Activated T-cell treated with anti-CD3 and anti-CD28 coated beads, Interleukin-2, amount 50 U/mL, for 4 hours (primary cell): ENCODE measurements around the gene ROCK1. TPM values are rescaled to one million over a fixed set of nuclear protein-coding genes. Genes with fewer than 3 reads are reported as not detected.

ENCODE experiments used
- ATAC-seq, 2 donors: fragments of 200-7000 bp; cut with Tn5 transposase; one replicate each; pipeline ENCODE4 v1.10.0; 2021
- DNase-seq: peaks from one replicate; pipeline ENCODE4 v3.0.0-alpha.2; 2020
- H3K27me3 Mint-ChIP-seq: one replicate; pipeline ENCODE4 v1.8.0; 2021; ENCODE audit warnings: low read depth, mixed read lengths
- H3K36me3 Mint-ChIP-seq: one replicate; pipeline ENCODE4 v1.8.0; 2022; ENCODE audit warnings: mixed read lengths; ENCODE audit not compliant: insufficient read depth
- H3K4me1 Mint-ChIP-seq: one replicate; pipeline ENCODE4 v1.8.0; 2021; ENCODE audit warnings: low read depth, mixed read lengths
- H3K4me3 Mint-ChIP-seq: one replicate; pipeline ENCODE4 v1.8.0; 2021; ENCODE audit warnings: mild to moderate bottlenecking, moderate library complexity, mixed read lengths
- H3K9me3 Mint-ChIP-seq: one replicate; pipeline ENCODE4 v1.8.0; 2021; ENCODE audit warnings: mixed read lengths
- total RNA-seq, 3 donors: library from RNA; stranded (reverse); gene quantifications; one replicate each; pipeline ENCODE4 v1.2.1, GENCODE V29; 2021

The ROCK1 gene
- total RNA-seq, 3 donors from 2014 or later, result 40.1 to 42.2 (median 40.6) TPM

DNA sequence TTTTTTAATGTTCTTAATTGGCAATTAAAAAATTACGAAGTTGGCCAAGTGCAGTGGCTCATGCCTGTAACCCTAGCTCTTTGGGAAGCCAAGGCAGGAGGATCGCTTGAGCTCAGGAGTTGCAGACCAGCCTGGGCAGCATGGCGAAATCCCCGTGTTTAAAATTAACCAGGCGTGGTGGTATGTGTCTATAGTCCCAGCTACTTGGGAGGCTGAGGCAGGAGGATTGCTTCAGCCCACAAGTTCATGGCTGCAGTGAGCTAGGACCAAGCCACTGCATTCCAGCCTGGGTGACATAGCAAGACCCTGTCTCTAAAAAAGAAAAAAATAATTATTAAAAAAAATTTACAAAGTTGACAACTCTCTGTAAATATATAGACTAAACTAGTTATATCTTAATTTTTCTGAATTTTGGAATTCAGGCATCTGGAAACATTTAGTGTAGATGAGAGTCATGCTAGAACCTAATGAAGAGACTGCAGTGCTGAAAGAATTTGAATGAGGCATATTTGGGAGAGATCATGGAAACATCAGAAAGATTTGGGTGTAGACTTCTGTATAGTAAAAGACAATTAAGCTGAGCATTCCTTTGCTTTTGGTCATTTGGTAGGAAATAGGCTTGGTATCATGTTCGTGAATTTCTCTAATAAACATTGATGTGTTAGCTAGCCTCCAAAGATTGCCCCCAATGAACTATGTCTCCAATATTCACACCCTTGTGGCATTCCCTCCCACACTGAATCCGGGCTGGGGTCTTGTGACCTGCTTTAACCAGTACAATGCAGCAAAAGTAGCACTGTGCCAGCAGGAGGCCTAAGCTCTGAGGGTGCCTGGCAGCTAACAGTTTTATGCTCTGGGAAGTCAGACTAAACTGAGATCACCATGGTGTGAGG lies 4.2 kb upstream of the ROCK1 start:
- no peaks in the 10 kb centered on the region for H3K9me3 Mint-ChIP-seq
- peaks cover 3% of the 10 kb centered on the region for H3K27me3 Mint-ChIP-seq
- H3K4me1 Mint-ChIP-seq, result peaks cover 5% of the 10 kb centered on the region
- H3K36me3 Mint-ChIP-seq, result no peaks in the 10 kb centered on the region
- no peak overlapping the region for H3K4me3 Mint-ChIP-seq
- ATAC-seq (no peak), DNase-seq (no peak)

DNA sequence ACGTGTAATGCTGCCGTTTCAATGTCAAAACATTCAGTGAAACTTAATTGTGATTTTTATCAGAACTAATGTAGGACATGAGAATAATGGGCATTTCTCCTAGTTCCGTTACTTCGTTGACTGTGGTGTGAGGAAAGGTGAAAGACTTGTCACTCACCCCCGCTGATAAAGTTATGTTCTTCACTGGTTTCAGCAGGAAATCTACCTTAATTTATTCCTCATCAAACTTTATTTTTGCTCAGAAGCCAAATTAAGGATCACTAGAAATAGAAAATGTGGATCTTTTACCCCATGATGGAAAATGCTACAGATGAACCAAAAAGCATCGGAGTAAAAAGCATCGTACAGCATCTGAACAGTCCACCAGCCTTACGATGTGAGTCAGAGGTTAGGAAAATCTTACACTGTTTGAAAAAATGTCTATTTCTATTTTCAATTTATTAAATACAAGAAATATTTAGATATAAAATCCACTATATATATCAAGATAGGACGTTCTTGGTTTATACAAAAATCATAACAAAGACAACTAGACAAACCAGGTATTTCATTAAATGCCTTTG lies 1.0 kb upstream of the ROCK1 start:
- Mint-ChIP-seq H3K9me3 (no peaks in the 10 kb centered on the region), H3K4me1 (peaks cover 5% of the 10 kb centered on the region), H3K36me3 (no peaks in the 10 kb centered on the region), H3K4me3 (no peak overlapping the region), H3K27me3 (no peaks in the 10 kb centered on the region)
- DNase-seq, result no peak
- ATAC-seq, result no peak

DNA sequence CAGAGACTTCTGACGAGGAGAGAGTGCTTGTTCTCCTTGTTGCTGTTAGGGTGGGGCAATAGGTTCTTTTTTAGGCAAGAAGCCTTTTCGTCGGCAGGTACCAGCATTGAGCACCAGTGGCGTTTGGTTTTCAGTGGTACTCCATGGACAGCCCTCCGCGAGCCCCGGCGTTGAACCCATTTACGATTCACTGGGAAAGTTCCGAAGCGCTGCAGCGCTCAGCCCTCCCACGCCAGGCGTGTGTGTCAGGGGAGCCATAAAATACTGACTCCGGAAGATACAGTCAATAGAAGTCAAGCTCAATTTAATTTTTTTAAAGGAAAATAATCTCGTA lies 494 bp upstream of the ROCK1 start:
- DNase-seq (peak; percentile 43), ATAC-seq (peak; percentile 21 to 32)
- Mint-ChIP-seq H3K4me3 (no peak overlapping the region), H3K27me3 (no peaks in the 10 kb centered on the region), H3K9me3 (no peaks in the 10 kb centered on the region), H3K4me1 (peaks cover 5% of the 10 kb centered on the region), H3K36me3 (peaks cover 3% of the 10 kb centered on the region)

DNA sequence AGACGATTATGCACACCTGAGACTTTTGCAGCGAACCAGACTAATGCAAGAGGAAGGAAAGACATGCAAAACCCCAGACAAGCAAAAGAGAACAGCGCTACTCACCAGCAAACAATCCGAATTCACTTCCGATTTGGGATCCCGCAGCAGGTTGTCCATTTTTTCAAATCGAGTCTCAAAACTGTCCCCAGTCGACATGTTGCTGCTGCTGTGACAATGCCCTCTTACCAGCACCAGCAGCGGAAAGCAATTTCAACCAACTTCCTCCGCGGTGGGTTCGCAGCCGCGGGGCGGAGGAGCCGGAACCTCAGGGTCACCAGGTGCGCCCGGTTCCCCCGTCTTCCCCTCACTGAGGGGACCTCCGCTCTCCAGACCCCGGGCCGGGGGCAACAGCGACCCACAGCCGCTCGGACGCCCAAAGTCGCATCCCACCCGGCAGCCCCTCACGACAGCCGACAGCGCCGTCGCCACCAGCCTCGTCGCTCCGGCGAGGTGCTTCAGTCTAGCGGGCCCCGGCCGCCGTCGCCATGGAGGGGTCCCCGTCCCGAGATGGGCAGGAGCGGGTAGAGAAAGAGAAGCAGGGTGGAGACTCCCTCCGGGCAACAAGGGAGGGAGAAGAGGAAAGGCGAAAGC lies 784 bp downstream of the ROCK1 start:
- DNase-seq (peak; percentile 46), ATAC-seq (peak; percentile 37 to 38)
- Mint-ChIP-seq H3K36me3 (peaks cover 3% of the 10 kb centered on the region), H3K9me3 (no peaks in the 10 kb centered on the region), H3K4me1 (peaks cover 5% of the 10 kb centered on the region), H3K4me3 (no peak overlapping the region), H3K27me3 (no peaks in the 10 kb centered on the region)

DNA sequence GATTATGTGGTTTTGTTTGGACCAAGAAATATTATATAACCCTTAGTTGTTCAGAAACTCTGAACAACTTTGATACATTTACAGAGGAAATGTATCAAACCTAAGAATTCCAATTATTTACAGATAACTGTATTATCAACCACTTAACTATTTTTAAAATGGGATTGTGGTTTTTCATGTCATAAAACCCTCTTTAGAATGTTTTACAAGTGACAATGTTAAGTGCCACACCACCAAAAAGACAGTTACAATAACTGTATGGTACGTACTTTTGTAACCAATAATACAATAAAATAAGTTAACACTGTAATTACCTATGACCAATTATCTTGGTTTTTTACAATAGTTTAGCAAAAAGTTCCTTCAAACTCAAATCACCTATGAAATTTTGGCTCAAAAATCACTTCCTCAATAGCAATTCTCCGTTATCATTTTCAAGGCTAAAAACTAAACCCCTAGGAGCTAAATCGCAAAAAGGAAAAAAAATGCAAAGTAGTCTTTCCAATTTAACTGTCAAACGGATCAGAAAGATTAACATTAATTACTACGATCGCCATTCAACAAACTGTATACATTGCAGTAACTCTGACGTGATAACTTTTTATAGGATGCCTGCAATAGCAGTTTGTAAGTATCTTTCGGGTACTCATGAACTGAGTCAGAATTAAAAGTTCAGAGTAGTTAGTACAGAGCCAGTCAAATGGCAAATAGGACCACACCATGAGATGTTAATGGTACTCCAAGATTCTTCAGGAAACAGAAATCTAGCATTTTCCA lies 1.5 kb downstream of the ROCK1 start:
- peaks cover 5% of the 10 kb centered on the region for H3K4me1 Mint-ChIP-seq

DNA sequence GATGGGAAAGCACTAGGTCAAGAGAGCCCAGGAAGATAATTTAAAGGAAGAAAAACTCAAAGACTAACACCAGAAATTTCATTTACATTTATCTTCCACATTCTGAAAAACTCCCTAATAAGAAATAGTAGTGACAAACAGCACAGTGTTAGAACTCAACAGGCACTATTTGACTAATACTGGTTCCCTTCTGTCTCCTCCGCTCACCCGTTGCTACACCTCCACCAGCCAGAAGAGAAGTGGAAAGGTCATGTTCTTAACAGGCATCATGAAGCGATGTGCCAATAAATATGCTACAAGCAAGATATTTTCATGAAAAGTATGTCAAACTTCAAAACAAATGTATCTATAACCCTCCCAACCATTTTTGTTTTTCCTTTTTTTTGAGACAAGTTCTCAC lies 5.7 kb downstream of the ROCK1 start:
- Mint-ChIP-seq H3K4me1 (peaks cover 29% of the 10 kb centered on the region), H3K4me3 (peak overlapping the region; percentile 20), H3K9me3 (no peaks in the 10 kb centered on the region), H3K36me3 (peaks cover 3% of the 10 kb centered on the region), H3K27me3 (no peaks in the 10 kb centered on the region)
- ATAC-seq (peak in 1 of 2 donors; percentile 36), DNase-seq (no peak)

More for the DNA sequence above, 1.5 kb downstream of the ROCK1 start:
- Mint-ChIP-seq H3K4me3 (no peak overlapping the region), H3K9me3 (no peaks in the 10 kb centered on the region), H3K36me3 (peaks cover 3% of the 10 kb centered on the region), H3K27me3 (no peaks in the 10 kb centered on the region)
- no peak for DNase-seq
- ATAC-seq, result peak in 1 of 2 donors; percentile 12

- ATAC-seq, result no peak
- Mint-ChIP-seq H3K4me1 (peaks cover 75% of the 10 kb centered on the region), H3K4me3 (peak overlapping the region; percentile 1), H3K36me3 (peaks cover 5% of the 10 kb centered on the region), H3K27me3 (no peaks in the 10 kb centered on the region), H3K9me3 (no peaks in the 10 kb centered on the region)
- DNase-seq, result no peak
Observed at GRCh38 chr18:21101172-21101571, 10.4 kb downstream of the ROCK1 start.

- Mint-ChIP-seq H3K27me3 (no peaks in the 10 kb centered on the region), H3K9me3 (no peaks in the 10 kb centered on the region), H3K4me3 (peak overlapping the region; percentile 1), H3K4me1 (peaks cover 76% of the 10 kb centered on the region), H3K36me3 (peaks cover 5% of the 10 kb centered on the region)
- ATAC-seq (no peak), DNase-seq (no peak)
Observed at GRCh38 chr18:21100678-21101077, 10.9 kb downstream of the ROCK1 start.

DNA sequence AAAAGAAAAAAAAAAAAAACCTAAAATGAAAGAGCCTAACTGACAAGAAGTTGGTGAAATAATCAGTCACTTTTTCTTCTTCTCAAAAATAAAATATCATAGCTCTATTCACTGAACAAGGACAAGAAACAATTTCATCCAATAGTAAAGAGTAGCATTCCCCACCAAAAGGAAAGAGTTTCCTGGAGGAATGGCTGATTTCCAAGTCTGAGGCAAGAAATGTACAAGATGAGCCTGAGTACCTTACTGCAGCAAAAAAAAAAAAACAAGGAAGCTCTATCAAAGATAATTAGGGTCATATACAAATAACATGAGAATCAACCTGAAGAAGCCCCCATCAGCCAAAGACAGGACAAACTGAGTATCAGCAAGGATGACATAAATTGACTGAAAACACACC lies 11.5 kb downstream of the ROCK1 start:
- H3K36me3 Mint-ChIP-seq, result peaks cover 9% of the 10 kb centered on the region
- H3K4me3 Mint-ChIP-seq, result no peak overlapping the region
- DNase-seq (no peak), ATAC-seq (no peak)
- peaks cover 79% of the 10 kb centered on the region for H3K4me1 Mint-ChIP-seq
- H3K9me3 Mint-ChIP-seq, result peaks cover 4% of the 10 kb centered on the region
- H3K27me3 Mint-ChIP-seq, result no peaks in the 10 kb centered on the region

DNA sequence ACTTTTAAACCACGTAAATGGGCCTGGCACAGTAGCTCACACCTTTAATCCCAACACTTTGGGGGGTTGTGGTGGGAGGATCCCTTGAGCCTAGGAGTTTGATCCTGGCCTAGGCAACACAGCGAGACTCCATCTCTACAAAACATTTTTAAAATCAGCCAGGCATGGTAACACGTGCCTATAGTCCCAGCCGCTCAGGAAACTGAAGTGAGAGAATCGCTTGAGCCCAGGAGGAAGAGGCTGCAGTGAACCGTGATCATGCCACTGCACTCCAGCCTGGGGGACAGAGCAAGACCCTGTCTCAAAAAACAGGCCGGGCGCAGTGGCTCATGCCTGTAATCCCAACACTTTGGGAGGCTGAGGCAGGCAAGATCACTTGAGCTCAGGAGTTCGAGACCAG lies 12.2 kb downstream of the ROCK1 start:
- no peaks in the 10 kb centered on the region for H3K27me3 Mint-ChIP-seq
- peaks cover 77% of the 10 kb centered on the region for H3K4me1 Mint-ChIP-seq
- H3K4me3 Mint-ChIP-seq, result no peak overlapping the region
- H3K9me3 Mint-ChIP-seq, result peaks cover 6% of the 10 kb centered on the region
- no peak for ATAC-seq
- no peak for DNase-seq
- peaks cover 12% of the 10 kb centered on the region for H3K36me3 Mint-ChIP-seq

- Mint-ChIP-seq H3K27me3 (no peaks in the 10 kb centered on the region), H3K4me1 (peaks cover 77% of the 10 kb centered on the region), H3K36me3 (peaks cover 17% of the 10 kb centered on the region), H3K9me3 (peaks cover 6% of the 10 kb centered on the region), H3K4me3 (peak overlapping the region; percentile 0)
- no peak for DNase-seq
- no peak for ATAC-seq
Observed at GRCh38 chr18:21096760-21097159, 14.9 kb downstream of the ROCK1 start.

GRCh38 chr18:21093133-21093532 lies 18.5 kb downstream of the ROCK1 start:
- Mint-ChIP-seq H3K9me3 (peaks cover 6% of the 10 kb centered on the region), H3K4me3 (no peak overlapping the region), H3K36me3 (peaks cover 20% of the 10 kb centered on the region), H3K27me3 (no peaks in the 10 kb centered on the region), H3K4me1 (peaks cover 61% of the 10 kb centered on the region)
- DNase-seq (no peak), ATAC-seq (no peak)

- Mint-ChIP-seq H3K27me3 (no peaks in the 10 kb centered on the region), H3K4me3 (no peak overlapping the region), H3K36me3 (peaks cover 24% of the 10 kb centered on the region), H3K9me3 (peaks cover 15% of the 10 kb centered on the region), H3K4me1 (peaks cover 58% of the 10 kb centered on the region)
- no peak for DNase-seq
- no peak for ATAC-seq
Observed at GRCh38 chr18:21090680-21091079, 20.9 kb downstream of the ROCK1 start.

DNA sequence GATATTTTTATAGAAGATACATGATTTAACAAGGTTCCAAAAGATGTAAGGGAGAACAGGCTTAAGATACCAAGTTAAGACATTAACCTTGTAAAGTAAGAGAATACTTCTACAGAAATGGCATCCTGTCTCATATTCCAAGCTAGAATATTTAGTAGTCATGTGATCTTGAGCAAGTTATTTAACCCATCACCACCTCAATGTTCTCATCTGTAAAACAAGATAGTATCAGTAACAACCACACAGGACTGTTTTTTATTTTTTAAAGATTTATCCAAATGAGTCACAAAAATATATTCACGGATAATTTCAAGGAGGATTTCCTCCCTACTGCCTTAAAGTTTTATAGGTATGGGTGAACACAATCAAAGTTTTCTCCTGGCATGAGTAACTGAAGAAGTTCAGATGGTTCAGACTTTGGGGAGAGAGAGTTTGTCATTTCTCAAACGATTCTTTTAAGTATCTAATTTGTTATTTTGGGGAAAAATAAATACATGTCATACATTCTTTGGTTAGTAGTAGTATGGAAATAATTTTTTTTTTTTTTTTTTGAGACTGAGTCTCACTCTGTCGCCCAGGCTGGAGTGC lies 25.9 kb downstream of the ROCK1 start:
- H3K27me3 Mint-ChIP-seq, result no peaks in the 10 kb centered on the region
- no peak overlapping the region for H3K4me3 Mint-ChIP-seq
- peaks cover 27% of the 10 kb centered on the region for H3K9me3 Mint-ChIP-seq
- peaks cover 75% of the 10 kb centered on the region for H3K4me1 Mint-ChIP-seq
- no peak for DNase-seq
- peaks cover 12% of the 10 kb centered on the region for H3K36me3 Mint-ChIP-seq
- ATAC-seq, result no peak
